ENCODE data around the gene TP53AIP1. TPM values are rescaled to one million over a fixed set of nuclear protein-coding genes. Genes with fewer than 3 reads are reported as not detected.

The TP53AIP1 gene
- polyA plus RNA-seq, 2 of the 4 experiments (the other 2 are of a cell fraction): 0.03 to 0.08 TPM

- TF ChIP-seq, protein P1, sequence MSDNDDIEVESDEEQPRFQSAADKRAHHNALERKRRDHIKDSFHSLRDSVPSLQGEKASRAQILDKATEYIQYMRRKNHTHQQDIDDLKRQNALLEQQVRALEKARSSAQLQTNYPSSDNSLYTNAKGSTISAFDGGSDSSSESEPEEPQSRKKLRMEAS (IDR thresholded peaks at IDR 0.05): no peak
- TF ChIP-seq HOXA7 (CRISPR knock-in tag; IDR thresholded peaks at IDR 0.05): no peak
Measured at GRCh38 chr11:128929991-128930390, 12.7 kb downstream of the TP53AIP1 start (continued).

DNA sequence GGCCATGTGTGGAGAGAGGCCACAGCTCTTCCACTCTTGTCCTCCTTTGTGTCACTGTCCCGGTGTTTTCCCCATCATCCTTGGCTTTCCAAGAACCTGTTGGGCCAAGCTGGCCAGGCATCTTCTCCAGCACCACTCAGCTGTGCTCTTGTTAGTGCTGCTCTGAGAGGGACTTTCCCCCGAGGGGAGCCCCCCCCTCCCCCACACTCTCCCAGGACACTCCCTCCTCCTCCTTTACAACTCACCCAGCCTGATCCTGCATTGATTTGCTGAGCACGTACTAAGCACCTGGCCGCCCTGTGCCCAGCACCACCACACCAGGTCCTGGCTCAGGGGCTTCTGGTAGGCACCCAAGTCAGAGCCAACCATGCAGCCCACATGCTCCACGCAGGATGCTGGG lies 13.2 kb downstream of the TP53AIP1 start:
- ATAC-seq: peak in 1 of 2 experiments; percentile 23; a peak in 1 of 6 replicates
- H3K27ac ChIP-seq: no peak overlapping the region
- no peak for DNase-seq (ENCODE audit: low read depth in 1 of 2, low spot score in 1 of 2)
- POLR2A ChIA-PET: no interaction called here
- no peak for FAIRE-seq
- 62% methylated on average over 4 of the region's 5 CpGs for WGBS (ENCODE audit: missing lambda C conversion rate)
- H3K4me3 ChIP-seq: no peak overlapping the region
- CTCF ChIA-PET: interaction anchor here (1.0 to 2.1 kb wide), 2 partner anchors 27 to 44 kb away, joined by 3 to 6 read pairs; no protein-coding TSS in a partner anchor
- no peak overlapping the region for H3K4me2 ChIP-seq
- H3K9me3 ChIP-seq: no peaks in the 10 kb centered on the region
- H3K4me1 ChIP-seq: no peaks in the 10 kb centered on the region
- TF ChIP-seq RAD21 (conservative IDR thresholded peaks at IDR 0.05 in 1 of 2, IDR thresholded peaks at IDR 0.05 in 1 of 2): no peak
- TF ChIP-seq, protein P1 (IDR thresholded peaks at IDR 0.05): no peak
- no peak for TF ChIP-seq POLR2A (IDR thresholded peaks at IDR 0.05; ENCODE audit: low read length)
- TF ChIP-seq RCOR1 (IDR thresholded peaks at IDR 0.05; ENCODE audit: low read depth, low read length): no peak
- TF ChIP-seq NFE2L2 (conservative IDR thresholded peaks at IDR 0.05; ENCODE audit: low read length): no peak
- no peak for TF ChIP-seq ZC3H11A (IDR thresholded peaks at IDR 0.05)
- no peak for TF ChIP-seq CBX8 (IDR thresholded peaks at IDR 0.05)
- no peak for TF ChIP-seq ELK1 (IDR thresholded peaks at IDR 0.05; ENCODE audit: low read depth, low read length)
- no peak for TF ChIP-seq ZFP36 (IDR thresholded peaks at IDR 0.05; ENCODE audit: borderline replicate concordance, partially characterized antibody)
- no peak for TF ChIP-seq EP300 (IDR thresholded peaks at IDR 0.05)
- TF ChIP-seq CHD4 (IDR thresholded peaks at IDR 0.05; ENCODE audit: borderline replicate concordance): no peak
- TF ChIP-seq HOXB5 (CRISPR knock-in tag; IDR thresholded peaks at IDR 0.05): no peak
- TF ChIP-seq FOSL2 (IDR thresholded peaks at IDR 0.05): no peak
- no peak for TF ChIP-seq FOSL2 (CRISPR knock-in tag; IDR thresholded peaks at IDR 0.05)
- TF ChIP-seq HOXA7 (CRISPR knock-in tag; IDR thresholded peaks at IDR 0.05): no peak
- TF ChIP-seq RARB (CRISPR knock-in tag; IDR thresholded peaks at IDR 0.05): no peak
- no peak for TF ChIP-seq TP53 (CRISPR knock-in tag; IDR thresholded peaks at IDR 0.05)

DNA sequence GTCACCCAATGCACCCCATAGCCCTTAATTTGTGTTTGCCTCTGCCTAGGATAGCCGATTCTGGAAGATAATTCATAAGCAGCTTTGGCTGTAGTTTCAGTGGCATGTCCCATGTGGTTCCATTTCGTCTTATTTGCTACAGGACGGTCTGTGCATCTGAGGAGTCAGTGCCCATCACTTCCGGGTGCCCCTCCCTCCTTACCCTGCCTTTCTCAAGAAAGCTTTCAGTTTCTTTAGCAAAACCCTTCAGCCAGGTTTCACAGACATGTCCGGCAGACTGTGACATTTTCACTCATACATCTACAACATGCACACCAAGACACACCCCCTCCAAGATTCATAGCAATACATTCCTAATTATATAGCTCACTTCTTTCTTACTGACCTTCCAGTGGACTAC lies 14.3 kb downstream of the TP53AIP1 start:
- Histone ChIP-seq H3K4me1 (no peaks in the 10 kb centered on the region), H3K4me3 (no peak overlapping the region), H3K27ac (no peak overlapping the region), H3K9me3 (no peaks in the 10 kb centered on the region), H3K4me2 (no peak overlapping the region)
- no peak for DNase-seq (ENCODE audit: low read depth in 1 of 2, low spot score in 1 of 2)
- ChIA-PET CTCF (interaction anchor here (1.1 to 2.1 kb wide), 4 partner anchors 15 to 44 kb away, joined by 3 to 7 read pairs (median 4); partner anchors contain the start of gene TP53AIP1), POLR2A (no interaction called here)
- FAIRE-seq: no peak
- WGBS (ENCODE audit: missing lambda C conversion rate): 40% methylated on average over 5 of the region's 5 CpGs
- TF ChIP-seq RFX5 (IDR thresholded peaks at IDR 0.05): no peak
- ATAC-seq: no peak

GRCh38 chr11:128927683-128928336 lies 14.9 kb downstream of the TP53AIP1 start:
- POLR2A ChIA-PET: no interaction called here
- ATAC-seq (no peak), FAIRE-seq (no peak), DNase-seq (ENCODE audit: low read depth in 1 of 2, low spot score in 1 of 2) (no peak)
- Histone ChIP-seq H3K4me2 (no peak overlapping the region), H3K9me3 (no peaks in the 10 kb centered on the region), H3K4me3 (no peak overlapping the region), H3K27ac (no peak overlapping the region), H3K4me1 (no peaks in the 10 kb centered on the region)
- CTCF ChIA-PET: interaction anchor here (0.9 to 2.1 kb wide), 5 partner anchors 15 to 43 kb away, joined by 3 to 7 read pairs (median 4); partner anchors contain the start of gene TP53AIP1
- WGBS (ENCODE audit: missing lambda C conversion rate): 79% methylated on average over 12 of the region's 12 CpGs
- no peak for TF ChIP-seq NFE2L2 (conservative IDR thresholded peaks at IDR 0.05; ENCODE audit: low read length)
- no peak for TF ChIP-seq GATA3 (IDR thresholded peaks at IDR 0.05; ENCODE audit: borderline replicate concordance)
- TF ChIP-seq, protein P1 (IDR thresholded peaks at IDR 0.05): no peak
- no peak for TF ChIP-seq RARB (CRISPR knock-in tag; IDR thresholded peaks at IDR 0.05)
- no peak for TF ChIP-seq CHD2 (IDR thresholded peaks at IDR 0.05; ENCODE audit: low read length, partially characterized antibody)
- TF ChIP-seq, protein P2, sequence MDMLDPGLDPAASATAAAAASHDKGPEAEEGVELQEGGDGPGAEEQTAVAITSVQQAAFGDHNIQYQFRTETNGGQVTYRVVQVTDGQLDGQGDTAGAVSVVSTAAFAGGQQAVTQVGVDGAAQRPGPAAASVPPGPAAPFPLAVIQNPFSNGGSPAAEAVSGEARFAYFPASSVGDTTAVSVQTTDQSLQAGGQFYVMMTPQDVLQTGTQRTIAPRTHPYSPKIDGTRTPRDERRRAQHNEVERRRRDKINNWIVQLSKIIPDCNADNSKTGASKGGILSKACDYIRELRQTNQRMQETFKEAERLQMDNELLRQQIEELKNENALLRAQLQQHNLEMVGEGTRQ (IDR thresholded peaks at IDR 0.05): no peak
- TF ChIP-seq, protein P3, sequence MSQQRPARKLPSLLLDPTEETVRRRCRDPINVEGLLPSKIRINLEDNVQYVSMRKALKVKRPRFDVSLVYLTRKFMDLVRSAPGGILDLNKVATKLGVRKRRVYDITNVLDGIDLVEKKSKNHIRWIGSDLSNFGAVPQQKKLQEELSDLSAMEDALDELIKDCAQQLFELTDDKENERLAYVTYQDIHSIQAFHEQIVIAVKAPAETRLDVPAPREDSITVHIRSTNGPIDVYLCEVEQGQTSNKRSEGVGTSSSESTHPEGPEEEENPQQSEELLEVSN (IDR thresholded peaks at IDR 0.05; ENCODE audit: borderline replicate concordance, low read depth): no peak
- TF ChIP-seq, protein P4, sequence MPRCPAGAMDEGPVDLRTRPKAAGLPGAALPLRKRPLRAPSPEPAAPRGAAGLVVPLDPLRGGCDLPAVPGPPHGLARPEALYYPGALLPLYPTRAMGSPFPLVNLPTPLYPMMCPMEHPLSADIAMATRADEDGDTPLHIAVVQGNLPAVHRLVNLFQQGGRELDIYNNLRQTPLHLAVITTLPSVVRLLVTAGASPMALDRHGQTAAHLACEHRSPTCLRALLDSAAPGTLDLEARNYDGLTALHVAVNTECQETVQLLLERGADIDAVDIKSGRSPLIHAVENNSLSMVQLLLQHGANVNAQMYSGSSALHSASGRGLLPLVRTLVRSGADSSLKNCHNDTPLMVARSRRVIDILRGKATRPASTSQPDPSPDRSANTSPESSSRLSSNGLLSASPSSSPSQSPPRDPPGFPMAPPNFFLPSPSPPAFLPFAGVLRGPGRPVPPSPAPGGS (IDR thresholded peaks at IDR 0.05): no peak
- TF ChIP-seq, protein P5, sequence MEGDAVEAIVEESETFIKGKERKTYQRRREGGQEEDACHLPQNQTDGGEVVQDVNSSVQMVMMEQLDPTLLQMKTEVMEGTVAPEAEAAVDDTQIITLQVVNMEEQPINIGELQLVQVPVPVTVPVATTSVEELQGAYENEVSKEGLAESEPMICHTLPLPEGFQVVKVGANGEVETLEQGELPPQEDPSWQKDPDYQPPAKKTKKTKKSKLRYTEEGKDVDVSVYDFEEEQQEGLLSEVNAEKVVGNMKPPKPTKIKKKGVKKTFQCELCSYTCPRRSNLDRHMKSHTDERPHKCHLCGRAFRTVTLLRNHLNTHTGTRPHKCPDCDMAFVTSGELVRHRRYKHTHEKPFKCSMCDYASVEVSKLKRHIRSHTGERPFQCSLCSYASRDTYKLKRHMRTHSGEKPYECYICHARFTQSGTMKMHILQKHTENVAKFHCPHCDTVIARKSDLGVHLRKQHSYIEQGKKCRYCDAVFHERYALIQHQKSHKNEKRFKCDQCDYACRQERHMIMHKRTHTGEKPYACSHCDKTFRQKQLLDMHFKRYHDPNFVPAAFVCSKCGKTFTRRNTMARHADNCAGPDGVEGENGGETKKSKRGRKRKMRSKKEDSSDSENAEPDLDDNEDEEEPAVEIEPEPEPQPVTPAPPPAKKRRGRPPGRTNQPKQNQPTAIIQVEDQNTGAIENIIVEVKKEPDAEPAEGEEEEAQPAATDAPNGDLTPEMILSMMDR (IDR thresholded peaks at IDR 0.05): no peak
- TF ChIP-seq ZSCAN20 (CRISPR knock-in tag; IDR thresholded peaks at IDR 0.05): no peak
- no peak for TF ChIP-seq ESRRA (IDR thresholded peaks at IDR 0.05; ENCODE audit: borderline replicate concordance, low read length)

Measured in A549 (cell line).